ENCODE results near the gene CEACAM3.

DNA sequence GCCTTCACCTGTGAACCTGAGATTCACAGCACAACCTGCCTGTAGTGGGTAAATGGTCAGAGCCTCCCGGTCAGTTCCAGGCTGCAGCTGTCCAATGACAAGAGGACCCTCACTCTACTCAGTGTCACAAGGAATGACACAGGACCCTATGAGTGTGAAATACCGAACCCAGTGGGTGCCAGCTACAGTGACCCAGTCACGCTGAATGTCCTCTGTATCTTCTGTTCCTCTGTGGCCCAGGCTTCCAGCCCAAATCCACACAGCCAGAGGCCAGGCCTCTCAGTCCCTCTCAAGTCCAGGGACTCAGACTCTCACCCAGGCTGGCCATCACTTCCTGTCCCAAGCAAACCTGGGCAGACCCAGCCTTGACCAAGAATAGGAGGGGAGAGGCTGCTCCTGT lies 10.8 kb downstream of the CEACAM3 start:
- TF ChIP-seq TEAD4 (IDR thresholded peaks at IDR 0.05) (no peak), YY1 (IDR thresholded peaks at IDR 0.05; ENCODE audit: low read depth) (no peak), ZBTB7A (IDR thresholded peaks at IDR 0.05; ENCODE audit: low read depth) (no peak), TAF1 (IDR thresholded peaks at IDR 0.05; ENCODE audit: low read depth) (no peak), NFIC (IDR thresholded peaks at IDR 0.05) (no peak)
- TF ChIP-seq, protein P1, sequence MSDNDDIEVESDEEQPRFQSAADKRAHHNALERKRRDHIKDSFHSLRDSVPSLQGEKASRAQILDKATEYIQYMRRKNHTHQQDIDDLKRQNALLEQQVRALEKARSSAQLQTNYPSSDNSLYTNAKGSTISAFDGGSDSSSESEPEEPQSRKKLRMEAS (IDR thresholded peaks at IDR 0.05) = no peak
- TF ChIP-seq, protein P2, sequence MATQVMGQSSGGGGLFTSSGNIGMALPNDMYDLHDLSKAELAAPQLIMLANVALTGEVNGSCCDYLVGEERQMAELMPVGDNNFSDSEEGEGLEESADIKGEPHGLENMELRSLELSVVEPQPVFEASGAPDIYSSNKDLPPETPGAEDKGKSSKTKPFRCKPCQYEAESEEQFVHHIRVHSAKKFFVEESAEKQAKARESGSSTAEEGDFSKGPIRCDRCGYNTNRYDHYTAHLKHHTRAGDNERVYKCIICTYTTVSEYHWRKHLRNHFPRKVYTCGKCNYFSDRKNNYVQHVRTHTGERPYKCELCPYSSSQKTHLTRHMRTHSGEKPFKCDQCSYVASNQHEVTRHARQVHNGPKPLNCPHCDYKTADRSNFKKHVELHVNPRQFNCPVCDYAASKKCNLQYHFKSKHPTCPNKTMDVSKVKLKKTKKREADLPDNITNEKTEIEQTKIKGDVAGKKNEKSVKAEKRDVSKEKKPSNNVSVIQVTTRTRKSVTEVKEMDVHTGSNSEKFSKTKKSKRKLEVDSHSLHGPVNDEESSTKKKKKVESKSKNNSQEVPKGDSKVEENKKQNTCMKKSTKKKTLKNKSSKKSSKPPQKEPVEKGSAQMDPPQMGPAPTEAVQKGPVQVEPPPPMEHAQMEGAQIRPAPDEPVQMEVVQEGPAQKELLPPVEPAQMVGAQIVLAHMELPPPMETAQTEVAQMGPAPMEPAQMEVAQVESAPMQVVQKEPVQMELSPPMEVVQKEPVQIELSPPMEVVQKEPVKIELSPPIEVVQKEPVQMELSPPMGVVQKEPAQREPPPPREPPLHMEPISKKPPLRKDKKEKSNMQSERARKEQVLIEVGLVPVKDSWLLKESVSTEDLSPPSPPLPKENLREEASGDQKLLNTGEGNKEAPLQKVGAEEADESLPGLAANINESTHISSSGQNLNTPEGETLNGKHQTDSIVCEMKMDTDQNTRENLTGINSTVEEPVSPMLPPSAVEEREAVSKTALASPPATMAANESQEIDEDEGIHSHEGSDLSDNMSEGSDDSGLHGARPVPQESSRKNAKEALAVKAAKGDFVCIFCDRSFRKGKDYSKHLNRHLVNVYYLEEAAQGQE (IDR thresholded peaks at IDR 0.05; ENCODE audit: low read depth) = no peak

All from Ishikawa (cell line).